GM19239 (cell line): ENCODE measurements around the gene RABGAP1L.
A peak's percentile ranks its signal among the peaks of the same experiment; 100 is the strongest.

Experiments
- DNase-seq: peaks from one replicate; pipeline ENCODE4 v3.0.0; 2011; ENCODE audit warnings: low spot score; ENCODE audit not compliant: insufficient read length
- FAIRE-seq: peaks from 2 replicates; lab custom pipeline; 2011; peaks lifted over from hg19 to GRCh38; lab: Jason Lieb, UNC

RABGAP1L gene

GRCh38 chr1:174931214-174931613 is 771.9 kb downstream of the RABGAP1L start:
- FAIRE-seq: no peak
- DNase-seq: no peak

- no peak for DNase-seq
- FAIRE-seq: no peak
These were observed 773.3 kb downstream of the RABGAP1L start for GRCh38 chr1:174932587-174932986.

DNA sequence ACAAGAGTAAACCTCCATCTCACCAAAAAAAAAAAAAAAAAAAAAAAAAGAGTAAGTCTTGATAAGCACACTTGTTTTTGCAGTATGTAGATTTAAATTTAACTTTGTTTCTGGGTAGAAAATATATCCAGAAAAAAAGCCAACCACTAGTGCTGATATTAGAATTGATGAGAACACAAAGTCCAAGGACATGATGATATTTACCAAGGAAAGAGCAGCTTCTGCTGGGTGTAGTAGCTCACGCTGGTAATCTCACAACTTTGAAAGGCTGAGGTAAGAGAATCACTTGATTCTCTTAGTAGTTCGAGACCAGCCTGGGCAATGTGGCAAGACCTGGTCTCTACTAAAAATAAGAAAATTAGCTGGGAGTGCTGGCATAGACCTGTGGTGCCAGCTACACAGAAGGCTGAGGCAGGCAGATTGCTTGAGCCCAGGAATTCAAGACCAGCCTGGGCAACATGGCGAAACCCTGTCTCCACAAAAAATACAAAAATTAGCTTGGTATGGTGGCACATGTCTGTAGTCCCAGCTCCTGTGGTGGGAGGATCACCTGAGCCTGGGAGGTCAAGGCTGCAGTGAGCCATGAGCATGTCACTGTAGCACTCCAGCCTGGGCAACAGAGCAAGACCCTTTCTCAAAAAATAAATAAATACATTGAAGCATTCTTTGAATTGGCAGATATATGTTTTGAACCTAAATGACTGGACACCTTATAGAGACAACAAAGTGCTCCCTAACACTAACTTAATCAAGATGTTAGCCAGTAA is 776.8 kb downstream of the RABGAP1L start:
- DNase-seq (no peak), FAIRE-seq (no peak)

- FAIRE-seq: peak; percentile 8
- DNase-seq: no peak
These were observed 779.1 kb downstream of the RABGAP1L start for GRCh38 chr1:174938281-174939007.

GRCh38 chr1:174939775-174940545 is 780.6 kb downstream of the RABGAP1L start:
- FAIRE-seq (no peak), DNase-seq (no peak)

DNA sequence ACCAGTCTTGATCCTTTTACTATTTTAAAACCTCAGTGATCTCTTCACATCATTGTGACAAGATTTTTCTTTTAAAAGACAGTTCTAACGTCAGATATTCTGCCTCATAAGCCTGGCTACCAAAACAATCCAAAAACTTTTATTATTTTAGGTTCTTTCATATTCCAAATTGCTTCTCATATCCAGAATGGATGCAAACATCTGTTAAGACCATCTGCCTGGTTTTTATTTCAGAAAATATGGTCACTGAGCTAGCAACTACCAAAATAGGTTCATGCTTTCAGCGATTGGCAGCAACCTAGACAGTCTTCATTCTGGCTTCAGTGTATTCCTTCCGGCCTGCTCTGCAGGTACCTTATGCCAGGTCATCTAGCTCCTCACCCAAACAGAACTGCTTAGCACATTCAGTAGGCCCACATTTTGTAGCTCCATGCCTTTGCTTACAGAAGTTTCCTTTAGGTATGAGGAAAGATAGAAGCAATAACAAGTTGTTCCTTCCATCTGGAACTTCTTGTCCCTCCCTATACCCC is 781.4 kb downstream of the RABGAP1L start:
- no peak for FAIRE-seq

GRCh38 chr1:174942547-174943255 is 783.4 kb downstream of the RABGAP1L start:
- FAIRE-seq (no peak), DNase-seq (no peak)

More for the DNA sequence above, 781.4 kb downstream of the RABGAP1L start:
- no peak for DNase-seq

GRCh38 chr1:174946031-174946430 is 786.7 kb downstream of the RABGAP1L start:
- FAIRE-seq (no peak), DNase-seq (no peak)

GRCh38 chr1:174949061-174949460 is 789.7 kb downstream of the RABGAP1L start:
- no peak for FAIRE-seq
- no peak for DNase-seq

DNA sequence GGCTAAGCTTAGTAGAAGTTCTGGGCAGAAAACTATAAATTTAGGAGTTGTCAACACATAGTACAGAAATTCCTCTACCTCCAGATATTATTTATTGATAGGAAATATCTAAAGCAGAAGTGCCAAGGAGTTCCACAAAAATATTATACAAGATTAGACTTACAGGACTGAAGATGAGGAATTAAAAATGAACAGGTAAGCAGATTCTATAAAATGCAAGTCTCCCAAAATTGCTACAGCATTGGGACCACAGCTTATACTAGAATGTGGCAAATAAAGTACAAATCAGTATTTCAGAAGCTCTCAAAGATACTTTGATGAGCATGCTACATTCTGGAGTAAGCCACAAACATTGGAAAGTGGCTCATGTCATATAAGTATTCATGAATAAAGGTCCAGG is 790.3 kb downstream of the RABGAP1L start:
- no peak for FAIRE-seq

GRCh38 chr1:174953285-174954072 is 794.2 kb downstream of the RABGAP1L start:
- DNase-seq: no peak
- FAIRE-seq: peak; percentile 91

More for the DNA sequence above, 790.3 kb downstream of the RABGAP1L start:
- no peak for DNase-seq

DNA sequence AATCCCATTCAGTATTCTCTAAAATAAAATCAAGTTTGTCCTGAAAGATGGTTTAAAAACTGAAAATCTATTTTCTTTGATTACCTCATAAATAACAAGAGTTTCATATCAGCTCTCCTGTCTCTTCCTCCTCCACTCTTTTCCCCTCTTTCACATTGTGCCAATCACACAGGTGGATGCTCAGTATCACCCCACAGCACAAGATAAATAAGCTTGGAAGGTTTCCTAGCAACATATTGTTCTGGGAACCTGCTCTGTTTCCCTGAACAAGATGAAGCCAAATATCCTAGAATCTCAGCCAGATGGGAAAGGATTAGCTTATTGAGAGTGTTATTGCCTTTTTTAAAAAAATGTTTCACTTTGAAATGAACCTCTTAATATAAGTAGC is 794.7 kb downstream of the RABGAP1L start:
- FAIRE-seq (peak; percentile 79), DNase-seq (no peak)

- DNase-seq: no peak
- peak; percentile 8 for FAIRE-seq
These were observed 795.6 kb downstream of the RABGAP1L start for GRCh38 chr1:174954671-174955669.

GRCh38 chr1:174956086-174956485 is 796.8 kb downstream of the RABGAP1L start:
- DNase-seq (no peak), FAIRE-seq (no peak)

DNA sequence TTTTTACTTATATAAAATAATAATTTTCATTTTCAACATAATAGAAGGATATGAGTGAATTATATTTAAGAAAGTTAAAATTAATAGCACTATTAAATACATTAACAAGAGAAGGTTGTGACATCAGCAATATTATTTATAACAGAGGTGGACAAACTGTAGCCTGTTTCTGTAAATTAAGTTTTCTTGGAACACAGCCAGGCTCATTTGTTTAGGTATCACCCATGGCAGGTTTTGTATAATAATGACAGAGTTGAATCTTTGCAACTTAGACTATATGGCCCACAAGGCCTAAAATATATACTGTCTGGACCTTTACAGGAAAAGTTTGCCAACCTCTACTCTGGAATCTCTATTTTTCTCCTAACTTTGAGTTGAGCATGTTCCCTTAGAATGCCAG is 797.7 kb downstream of the RABGAP1L start:
- FAIRE-seq: no peak
- DNase-seq: no peak

- FAIRE-seq: no peak
These were observed 798.5 kb downstream of the RABGAP1L start for GRCh38 chr1:174957829-174958228.

DNA sequence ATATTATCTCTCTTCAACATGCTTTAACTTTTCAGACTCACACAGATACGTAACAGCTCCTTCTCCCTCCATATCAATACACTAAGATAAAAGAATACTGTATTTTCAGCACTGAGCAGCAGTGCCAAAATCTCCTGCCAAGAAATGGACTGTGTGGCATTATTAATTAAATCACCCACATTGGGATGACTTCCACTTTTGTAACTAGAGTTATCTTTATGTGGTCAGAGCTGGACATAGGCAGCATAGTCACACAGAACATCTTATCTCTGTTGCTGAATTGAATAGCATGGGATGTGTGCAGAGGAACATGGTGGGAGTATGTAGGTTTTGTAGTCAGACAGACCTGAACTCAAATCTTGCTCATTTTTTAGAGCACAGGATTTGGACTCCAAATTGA is 799.1 kb downstream of the RABGAP1L start:
- no peak for FAIRE-seq
- DNase-seq: no peak

More at GRCh38 chr1:174957829-174958228, 798.5 kb downstream of the RABGAP1L start:
- DNase-seq: no peak

GRCh38 chr1:174960362-174960761 is 801.0 kb downstream of the RABGAP1L start:
- FAIRE-seq: no peak

More at GRCh38 chr1:174960362-174960761, 801.0 kb downstream of the RABGAP1L start:
- DNase-seq: no peak
